GM15510 (cell line): Measurements from ENCODE around the gene TPK1.

Source experiments
- POLR2A ChIP-seq: IDR thresholded peaks from 3 replicates; pipeline ENCODE4 v1.6.1; 2011; ENCODE audit warnings: borderline replicate concordance; ENCODE audit not compliant: insufficient read length; ENCODE audit errors: extremely low read depth

The TPK1 gene

GRCh38 chr7:144524271-144524670 lies 311.6 kb downstream of the TPK1 start:
- no peak for TF ChIP-seq POLR2A

- no peak for TF ChIP-seq POLR2A
Measured at GRCh38 chr7:144523621-144524020, 312.2 kb downstream of the TPK1 start.

GRCh38 chr7:144519925-144520324 lies 315.9 kb downstream of the TPK1 start:
- TF ChIP-seq POLR2A, result no peak

GRCh38 chr7:144518360-144518759 lies 317.5 kb downstream of the TPK1 start:
- TF ChIP-seq POLR2A, result no peak

- TF ChIP-seq POLR2A, result no peak
Measured at GRCh38 chr7:144517749-144518148, 318.1 kb downstream of the TPK1 start.

- no peak for TF ChIP-seq POLR2A
Measured at GRCh38 chr7:144516729-144517525, 318.9 kb downstream of the TPK1 start.

GRCh38 chr7:144513334-144513733 lies 322.5 kb downstream of the TPK1 start:
- no peak for TF ChIP-seq POLR2A

GRCh38 chr7:144510621-144511020 lies 325.2 kb downstream of the TPK1 start:
- TF ChIP-seq POLR2A, result no peak

- no peak for TF ChIP-seq POLR2A
Measured at GRCh38 chr7:144508702-144509101, 327.2 kb downstream of the TPK1 start.

GRCh38 chr7:144503215-144503614 lies 332.6 kb downstream of the TPK1 start:
- TF ChIP-seq POLR2A, result no peak

- TF ChIP-seq POLR2A, result no peak
Measured at GRCh38 chr7:144500225-144500624, 335.6 kb downstream of the TPK1 start.

GRCh38 chr7:144497282-144497681 lies 338.6 kb downstream of the TPK1 start:
- TF ChIP-seq POLR2A, result no peak

- TF ChIP-seq POLR2A, result no peak
Measured at GRCh38 chr7:144494355-144494754, 341.5 kb downstream of the TPK1 start.

- TF ChIP-seq POLR2A, result no peak
Measured at GRCh38 chr7:144489504-144489903, 346.3 kb downstream of the TPK1 start.

GRCh38 chr7:144488977-144489376 lies 346.9 kb downstream of the TPK1 start:
- TF ChIP-seq POLR2A, result no peak

- no peak for TF ChIP-seq POLR2A
Measured at GRCh38 chr7:144487901-144488300, 348.0 kb downstream of the TPK1 start.

- no peak for TF ChIP-seq POLR2A
Measured at GRCh38 chr7:144484445-144484844, 351.4 kb downstream of the TPK1 start.

- no peak for TF ChIP-seq POLR2A
Measured at GRCh38 chr7:144483189-144483588, 352.7 kb downstream of the TPK1 start.

GRCh38 chr7:144481833-144482232 lies 354.0 kb downstream of the TPK1 start:
- no peak for TF ChIP-seq POLR2A
